Measurements from ENCODE around the gene SYT5.

- no peak for TF ChIP-seq POLR2A (IDR thresholded peaks at IDR 0.05)
- no peak for TF ChIP-seq CTCF (IDR thresholded peaks at IDR 0.05)
These were observed 33.5 kb upstream of the SYT5 start for GRCh38 chr19:55213547-55213946.

Data from prostate gland (tissue), 2 donors.